ENCODE results near the gene MYO18B.

The MYO18B gene

DNA sequence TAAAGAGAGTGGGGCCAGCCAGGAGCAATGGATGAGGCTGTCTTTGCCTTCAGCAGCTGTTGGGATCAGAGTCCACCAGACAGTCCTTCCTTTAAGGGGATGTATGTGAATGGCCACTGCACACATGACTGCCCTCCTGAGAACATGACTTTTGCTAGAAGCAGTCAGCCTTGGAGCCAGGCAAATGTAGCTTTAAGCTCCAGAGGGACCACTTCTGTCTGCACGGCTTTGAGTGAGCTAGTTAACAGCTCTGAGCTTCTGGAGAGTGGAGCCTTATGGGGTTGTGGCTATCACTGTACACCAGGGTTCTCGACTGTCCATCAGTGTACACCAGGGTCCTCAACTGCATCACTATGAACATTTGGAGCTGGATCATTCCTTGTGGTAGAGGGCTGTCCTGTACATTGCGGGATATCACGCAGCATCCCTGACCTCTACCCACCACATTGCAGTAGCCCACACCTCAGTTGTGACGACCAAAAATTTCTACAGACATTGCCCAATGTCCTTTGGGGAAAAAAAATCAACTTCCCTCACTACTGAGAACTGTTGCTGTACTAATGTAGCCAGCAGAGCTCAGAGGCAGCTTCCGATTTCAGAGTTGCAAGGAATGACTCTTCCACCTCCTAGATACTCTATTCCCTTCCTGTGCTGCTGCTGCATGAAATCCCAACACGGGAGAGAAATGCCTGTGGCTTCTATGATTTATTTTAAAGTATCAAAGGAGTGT is 169.4 kb downstream of the MYO18B start:
- no peak for DNase-seq

DNA sequence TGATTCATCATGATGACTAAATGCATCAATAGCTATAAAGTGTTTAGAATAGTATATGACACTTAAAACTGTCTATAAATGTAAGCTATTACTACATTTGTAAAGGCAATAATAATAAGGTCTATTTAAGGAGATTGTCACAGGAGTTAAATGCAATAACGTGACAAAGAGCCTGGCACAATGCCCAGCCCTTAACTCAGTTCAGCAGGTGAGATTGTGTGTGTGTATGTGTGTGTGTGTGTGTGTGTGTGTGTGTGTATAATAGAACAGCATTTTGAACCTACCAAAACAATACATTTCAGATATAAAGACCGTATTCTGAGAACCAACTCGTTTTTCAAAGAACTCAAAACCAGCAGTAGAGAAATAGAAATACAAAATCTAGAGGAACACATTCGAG is 177.5 kb downstream of the MYO18B start:
- no peak for DNase-seq

DNA sequence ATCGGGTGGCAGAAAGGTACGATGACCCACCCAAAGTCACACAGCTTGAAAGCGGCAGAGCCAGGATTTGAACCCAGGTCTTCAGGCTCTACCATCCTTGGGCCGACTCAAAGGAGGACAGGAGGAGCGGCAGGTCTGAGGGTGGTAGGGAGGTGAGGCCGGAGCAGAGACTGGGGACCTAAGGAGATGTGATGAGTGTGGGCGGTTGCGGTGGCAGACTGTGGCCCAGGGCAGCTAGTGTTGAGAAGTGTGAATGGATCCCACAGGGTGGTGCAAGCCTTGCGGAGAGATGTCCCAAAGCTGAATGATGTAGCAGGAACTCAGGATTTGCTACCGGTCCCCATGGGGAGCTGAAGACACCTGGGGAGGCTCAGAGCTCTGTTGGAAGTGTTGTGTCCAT is 180.2 kb downstream of the MYO18B start:
- no peak for DNase-seq

DNA sequence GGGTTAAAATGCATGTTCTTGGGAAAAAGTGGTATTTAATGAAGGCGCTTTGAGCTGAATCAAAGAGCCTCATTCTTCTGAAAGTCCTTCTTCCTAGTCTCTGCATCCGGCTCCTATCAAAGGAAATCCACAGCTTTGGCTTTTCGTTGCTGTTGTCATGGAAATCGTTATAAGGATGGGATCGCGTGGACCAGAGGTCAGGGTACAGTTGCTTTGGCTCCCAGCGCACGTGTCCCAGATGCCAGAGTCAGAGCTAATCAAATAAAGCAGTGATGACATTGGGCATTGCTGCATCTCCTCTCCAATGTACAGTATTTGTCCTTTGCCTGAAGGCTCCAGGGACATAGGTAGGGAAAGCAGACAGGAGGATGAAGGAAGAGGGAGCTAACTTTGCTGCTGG is 181.9 kb downstream of the MYO18B start:
- no peak for DNase-seq

GRCh38 chr22:25928038-25928437 is 186.1 kb downstream of the MYO18B start:
- no peak for DNase-seq

DNA sequence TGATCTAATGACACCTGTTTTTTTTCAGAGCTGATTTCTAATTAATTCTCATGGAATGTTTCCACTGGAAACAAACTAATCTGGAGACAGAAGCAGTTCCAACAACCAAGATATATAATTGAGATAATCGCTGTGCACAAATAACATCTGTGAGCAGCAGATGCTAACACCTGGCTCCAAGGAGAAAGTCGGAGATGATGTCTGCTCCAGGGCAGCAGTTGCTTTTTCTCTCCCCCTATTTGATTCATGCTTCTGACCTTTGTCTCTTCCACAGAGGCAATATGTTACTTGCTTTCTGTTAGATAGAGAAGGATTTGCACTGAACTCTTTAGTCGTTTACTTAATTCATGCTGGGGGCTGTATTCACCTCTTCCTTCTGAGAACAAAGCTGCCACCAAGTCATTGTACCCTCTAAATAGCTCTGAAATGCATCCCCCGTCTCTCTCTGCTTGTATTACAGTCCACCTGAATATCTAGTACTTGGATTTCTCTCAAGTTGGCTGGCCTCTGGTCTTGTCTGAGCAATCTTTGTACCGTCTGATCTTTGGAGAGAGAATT is 187.4 kb downstream of the MYO18B start:
- DNase-seq = no peak

DNA sequence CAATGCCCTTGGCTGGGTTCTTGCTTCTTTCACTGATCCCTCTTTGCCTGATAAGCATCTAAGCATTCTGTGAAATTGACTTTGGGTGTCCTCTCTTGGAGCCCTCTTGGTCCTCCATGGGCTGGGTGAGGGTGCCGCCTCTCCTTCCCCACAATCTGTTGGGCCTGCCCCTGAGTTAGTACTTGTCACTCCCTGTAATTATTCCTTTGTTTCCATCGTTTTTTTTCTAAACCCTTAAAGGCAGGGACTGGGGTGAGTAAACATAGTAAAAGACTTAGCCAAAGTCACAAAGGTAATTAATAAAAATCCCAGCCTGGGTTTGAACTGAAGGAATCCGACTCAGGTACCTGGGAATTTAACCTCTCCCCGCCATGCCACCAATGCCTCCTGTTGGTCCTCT is 188.1 kb downstream of the MYO18B start:
- DNase-seq = no peak

DNA sequence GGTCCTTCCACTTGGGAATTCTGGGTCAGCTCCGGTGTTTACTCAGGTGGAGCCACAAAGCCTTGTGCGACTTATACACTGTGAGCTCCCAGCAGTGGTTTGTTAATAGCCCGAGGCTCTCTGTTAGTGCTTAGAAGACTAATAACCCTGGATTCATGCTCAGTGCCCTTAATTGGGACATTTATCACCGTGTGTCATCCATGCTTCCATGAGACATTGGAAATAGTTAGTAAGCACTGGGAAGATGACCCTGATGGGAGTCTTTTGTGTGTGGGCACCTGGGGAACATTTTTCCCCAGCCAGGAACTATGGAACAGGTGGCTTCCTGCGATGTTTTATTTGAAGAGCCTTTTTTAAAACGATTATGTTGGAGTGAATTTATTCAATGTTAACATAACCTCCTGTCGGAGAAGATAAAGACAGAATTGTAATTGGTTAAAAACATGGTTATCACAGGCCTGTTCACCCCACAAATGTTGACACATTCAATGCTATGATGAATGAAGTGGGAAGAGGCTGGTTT is 188.9 kb downstream of the MYO18B start:
- no peak for DNase-seq

DNA sequence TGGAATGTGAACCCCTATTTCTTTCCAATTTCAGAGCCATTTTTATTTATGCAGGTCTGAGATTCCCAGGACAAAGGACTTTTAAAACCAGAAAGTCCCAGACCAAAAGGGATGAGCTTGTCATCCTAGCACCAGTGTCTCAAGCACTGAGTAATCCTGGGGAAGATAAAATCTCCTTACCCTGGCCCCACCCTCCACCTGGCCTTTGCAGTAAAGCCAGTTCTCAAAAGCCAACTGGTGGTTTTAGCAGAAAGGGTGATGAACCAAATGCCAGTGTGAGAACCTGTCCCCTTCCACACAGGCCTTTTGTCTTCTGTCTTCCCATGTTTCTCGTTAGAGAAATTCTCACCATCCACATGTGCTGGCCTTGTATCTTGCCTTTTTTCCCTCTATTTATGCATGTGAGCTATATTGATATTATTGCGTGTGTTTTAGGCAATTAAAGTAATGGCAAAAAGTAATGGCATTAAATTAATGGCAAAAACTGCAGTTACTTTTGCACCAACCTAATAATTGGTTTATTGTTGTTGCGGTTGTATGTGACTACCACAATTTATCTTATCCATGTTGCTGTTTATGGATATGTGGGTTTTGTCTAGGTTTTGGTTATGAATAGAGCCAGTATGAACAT is 191.3 kb downstream of the MYO18B start:
- no peak for DNase-seq

- DNase-seq = no peak
Measured at GRCh38 chr22:25935266-25936058, 193.5 kb downstream of the MYO18B start.

DNA sequence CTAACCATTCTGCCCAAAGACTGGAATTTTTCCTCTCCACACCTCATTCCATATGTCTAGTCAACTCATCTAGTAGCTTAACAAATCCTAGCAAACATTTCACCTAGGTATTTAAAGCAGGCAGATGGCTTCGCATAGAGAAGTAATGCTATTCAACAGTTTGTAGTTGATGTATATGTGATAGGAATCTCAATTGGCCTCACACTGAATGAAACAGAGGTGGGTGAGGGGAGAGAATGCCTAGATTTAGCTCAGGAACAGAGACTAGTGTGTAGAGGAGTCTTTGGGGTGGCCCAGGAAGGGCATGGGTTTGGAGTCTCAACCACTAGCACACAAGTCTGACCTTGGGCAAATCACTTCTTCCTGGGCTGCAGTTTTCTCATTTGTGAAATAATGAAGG is 196.2 kb downstream of the MYO18B start:
- DNase-seq = no peak

DNA sequence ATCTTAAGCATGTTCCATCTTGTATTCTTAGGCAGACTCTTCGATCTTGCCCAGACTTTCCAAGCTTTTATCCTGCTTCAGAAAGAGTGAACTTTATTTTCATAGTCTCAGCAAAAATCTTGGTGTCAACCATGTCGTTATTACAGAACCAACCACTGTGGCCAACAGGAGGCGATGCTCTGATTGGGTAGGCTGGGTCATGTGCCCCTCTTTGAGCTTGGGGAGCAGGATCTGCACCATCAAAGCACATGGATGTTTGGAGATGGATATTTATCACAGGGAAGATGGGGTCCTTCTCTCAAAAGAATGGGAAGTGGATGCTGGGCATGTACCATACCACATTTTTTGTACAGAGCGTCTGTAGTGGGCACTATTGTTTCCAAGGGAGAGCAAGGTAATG is 197.4 kb downstream of the MYO18B start:
- no peak for DNase-seq

GRCh38 chr22:25940479-25940878 is 198.5 kb downstream of the MYO18B start:
- no peak for DNase-seq

DNA sequence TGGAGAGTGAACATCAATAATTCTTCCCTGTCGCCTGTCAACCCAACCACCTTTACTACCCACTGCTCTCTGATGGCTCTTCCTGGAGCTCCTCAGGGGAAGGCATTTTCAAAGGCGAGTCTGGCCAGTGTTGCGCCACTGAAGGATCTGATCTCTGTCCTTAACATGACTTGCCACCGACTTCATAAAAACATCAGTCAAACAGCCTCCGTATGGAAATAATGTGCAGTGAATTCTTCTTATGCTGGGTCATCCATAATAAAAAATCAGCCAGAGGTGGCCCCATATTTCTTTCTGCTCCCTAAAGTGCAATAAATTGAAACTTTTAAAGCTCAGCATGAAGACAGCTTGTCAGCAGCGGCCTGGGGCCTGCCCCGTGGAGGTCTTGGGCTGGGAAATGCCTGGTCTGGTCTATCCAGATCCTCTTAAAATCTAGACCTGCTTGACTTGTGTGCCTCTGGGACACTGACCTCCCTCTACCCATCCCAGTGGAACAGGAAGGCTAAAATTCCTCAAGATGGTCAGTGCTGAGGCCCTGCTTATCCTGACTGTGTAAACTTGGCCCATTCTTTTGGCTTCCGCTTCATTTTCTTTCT is 199.5 kb downstream of the MYO18B start:
- no peak for DNase-seq

- DNase-seq = no peak
Measured at GRCh38 chr22:25942115-25942855, 200.3 kb downstream of the MYO18B start.

DNA sequence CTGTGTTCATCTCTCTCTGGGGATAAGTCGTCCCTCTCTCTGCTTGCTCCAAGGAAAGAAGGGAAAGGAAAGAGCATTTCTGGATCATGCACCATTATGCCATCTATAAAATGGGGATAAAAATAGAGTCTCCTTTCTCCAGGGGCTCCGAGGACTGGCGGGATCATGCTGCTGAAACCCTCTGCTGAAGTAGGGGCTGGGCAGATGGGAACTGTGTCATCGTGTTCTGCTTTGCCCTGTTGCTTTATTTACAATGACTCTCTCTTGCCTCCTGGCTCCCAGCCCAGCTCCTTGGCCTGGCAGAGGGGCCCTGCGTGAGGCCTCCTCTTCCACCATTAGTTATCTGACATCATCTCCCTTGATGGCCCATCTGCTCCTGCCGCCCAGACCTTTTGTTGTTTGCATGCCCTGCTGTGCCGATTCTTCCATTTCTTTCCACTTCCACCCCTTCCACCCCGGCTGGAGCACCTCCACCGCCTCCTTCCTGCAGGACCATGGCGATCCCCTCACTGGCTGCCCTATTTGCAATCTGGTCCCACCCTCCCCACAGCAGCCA is 200.9 kb downstream of the MYO18B start:
- DNase-seq = no peak

DNA sequence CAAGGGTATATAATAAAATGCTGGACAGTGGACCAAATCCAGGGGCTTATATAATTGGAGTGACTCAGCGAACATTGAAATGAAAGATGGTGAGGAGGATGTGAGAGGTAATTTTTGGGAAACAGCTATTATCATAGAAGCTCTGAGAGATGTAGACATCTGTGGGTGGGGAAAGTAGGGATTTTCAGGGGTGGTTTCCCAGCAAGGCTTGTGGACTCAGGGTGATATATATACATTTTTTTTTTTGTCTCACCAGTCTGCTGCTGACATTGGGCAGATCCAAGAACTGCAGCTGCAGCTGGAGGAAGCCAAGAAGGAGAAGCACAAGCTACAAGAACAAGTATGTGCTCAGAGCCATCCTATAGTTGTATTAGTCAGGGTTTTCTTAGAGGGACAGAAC is 208.1 kb downstream of the MYO18B start:
- no peak for DNase-seq

DNA sequence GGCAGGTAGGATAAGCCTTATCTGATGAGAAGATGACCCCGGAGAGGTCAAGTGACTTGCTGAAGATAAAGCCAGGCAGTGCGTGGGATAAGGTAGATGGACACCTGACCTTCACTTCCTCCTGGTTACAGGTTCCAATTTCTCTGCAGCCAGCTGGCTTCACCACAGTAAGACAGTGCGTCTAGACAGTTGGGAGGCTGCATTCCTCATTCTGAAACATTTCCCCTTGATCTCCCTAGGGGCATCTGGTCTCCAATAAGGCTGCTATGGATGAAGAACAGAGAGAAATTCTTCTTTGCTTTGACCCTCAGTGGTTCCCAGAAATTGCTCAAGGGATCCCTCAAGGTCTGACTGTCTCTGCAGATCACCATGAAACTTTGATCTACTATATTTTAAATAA is 211.3 kb downstream of the MYO18B start:
- DNase-seq = no peak

GRCh38 chr22:25953919-25954318 is 211.9 kb downstream of the MYO18B start:
- no peak for DNase-seq

DNA sequence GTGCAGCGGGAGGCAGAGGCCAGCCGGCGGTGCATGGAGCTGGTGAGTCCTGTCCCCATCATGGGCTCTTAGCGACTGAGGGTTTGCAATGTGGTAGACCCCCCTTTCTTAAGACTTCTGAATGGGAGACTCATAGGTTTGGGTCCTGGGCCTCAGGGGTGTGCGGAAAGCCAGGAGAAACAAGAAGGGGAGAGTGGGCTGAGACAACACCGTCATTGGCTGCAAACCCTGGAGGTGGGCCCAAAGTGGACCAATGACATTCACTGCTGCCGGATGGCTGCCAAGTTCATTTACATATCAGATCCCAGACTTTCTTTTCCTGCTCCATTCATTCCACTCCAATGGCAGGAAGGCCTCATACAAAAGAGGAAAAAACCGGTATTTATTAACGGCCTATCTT is 213.3 kb downstream of the MYO18B start:
- no peak for DNase-seq

- no peak for DNase-seq
Measured at GRCh38 chr22:25956801-25957200, 214.8 kb downstream of the MYO18B start.

All from inflammatory macrophage (primary cell).